ENCODE data around the gene TOR1AIP1.

- no peak for TF ChIP-seq ATF2 (CRISPR knock-in tag; IDR thresholded peaks at IDR 0.05; ENCODE audit: borderline replicate concordance, low read depth)
- no peak for TF ChIP-seq CTCF (IDR thresholded peaks at IDR 0.05)
- TF ChIP-seq CREB1 (CRISPR knock-in tag; IDR thresholded peaks at IDR 0.05), result no peak
- TF ChIP-seq ZBTB43 (CRISPR knock-in tag; IDR thresholded peaks at IDR 0.05), result no peak
- TF ChIP-seq ESRRA (CRISPR knock-in tag; IDR thresholded peaks at IDR 0.05; ENCODE audit: borderline replicate concordance), result no peak
Measured at GRCh38 chr1:179865377-179865776, 16.7 kb upstream of the TOR1AIP1 start.

Measured in WTC11 (cell line).